Peyer's patch (tissue), 4 donors: ENCODE results near the gene STAT2. TPM values are rescaled to one million over a fixed set of nuclear protein-coding genes. Genes with fewer than 3 reads are reported as not detected.
A peak's percentile ranks its signal among the peaks of the same experiment; 100 is the strongest.

ENCODE experiments used
- DNase-seq, 3 donors: peaks; one replicate each; pipeline ENCODE4 v3.0.0-alpha.2; 2017 to 2019
- H3K27ac ChIP-seq, 4 donors: fragments of 200-600 bp; sonication (generic); one replicate each; pipeline ENCODE4 v1.5.1; 2016 to 2019
- H3K27me3 ChIP-seq, 2 donors: fragments of 200-600 bp; sonication (generic); one replicate each; pipeline ENCODE4 v1.5.1; 2019
- H3K36me3 ChIP-seq, 3 donors: fragments of 200-600 bp; sonication (generic); one replicate each; pipeline ENCODE4 v1.5.1; 2016 to 2019
- H3K4me1 ChIP-seq, 4 donors: fragments of 200-600 bp; sonication (generic); one replicate each; pipeline ENCODE4 v1.5.1; 2016 to 2019
- H3K4me3 ChIP-seq, 4 donors: fragments of 200-600 bp; sonication (generic); 1 replicate in 3 of 4; 2 replicates in 1 of 4; pipeline ENCODE4 v1.5.1; 2016 to 2019; ENCODE audit warnings: mild to moderate bottlenecking in 1 of 4
- H3K9me3 ChIP-seq, 4 donors: fragments of 200-600 bp; sonication (generic); one replicate each; pipeline ENCODE4 v1.5.1; 2016 to 2019; ENCODE audit warnings: mild to moderate bottlenecking in 1 of 4
- CTCF ChIP-seq, 6 experiments: fragments of 450-650 bp in 4 of 6; fragments of 200-600 bp in 2 of 6; sonication (generic) in 1 of 6; IDR thresholded peaks; one replicate each; pipeline ENCODE4 v1.5.1; 2017 to 2019; ENCODE audit warnings: antibody characterized with exemption in 6 of 6, mild to moderate bottlenecking in 3 of 6, moderate library complexity in 1 of 6
- POLR2A ChIP-seq, 2 donors: fragments of 450-650 bp; IDR thresholded peaks; one replicate each; pipeline ENCODE4 v1.5.1; 2017; ENCODE audit warnings: antibody characterized with exemption in 2 of 2, mild to moderate bottlenecking in 2 of 2, moderate library complexity in 2 of 2
- total RNA-seq, 4 donors: library from RNA; depleted of rRNA; stranded (reverse); fragments of >200 nt; gene quantifications; one replicate each; pipeline ENCODE4 v1.1.0, GENCODE V29; 2016

Gene STAT2
- total RNA-seq, 4 donors from 2014 or later = 100 to 355 (median 164) TPM

DNA sequence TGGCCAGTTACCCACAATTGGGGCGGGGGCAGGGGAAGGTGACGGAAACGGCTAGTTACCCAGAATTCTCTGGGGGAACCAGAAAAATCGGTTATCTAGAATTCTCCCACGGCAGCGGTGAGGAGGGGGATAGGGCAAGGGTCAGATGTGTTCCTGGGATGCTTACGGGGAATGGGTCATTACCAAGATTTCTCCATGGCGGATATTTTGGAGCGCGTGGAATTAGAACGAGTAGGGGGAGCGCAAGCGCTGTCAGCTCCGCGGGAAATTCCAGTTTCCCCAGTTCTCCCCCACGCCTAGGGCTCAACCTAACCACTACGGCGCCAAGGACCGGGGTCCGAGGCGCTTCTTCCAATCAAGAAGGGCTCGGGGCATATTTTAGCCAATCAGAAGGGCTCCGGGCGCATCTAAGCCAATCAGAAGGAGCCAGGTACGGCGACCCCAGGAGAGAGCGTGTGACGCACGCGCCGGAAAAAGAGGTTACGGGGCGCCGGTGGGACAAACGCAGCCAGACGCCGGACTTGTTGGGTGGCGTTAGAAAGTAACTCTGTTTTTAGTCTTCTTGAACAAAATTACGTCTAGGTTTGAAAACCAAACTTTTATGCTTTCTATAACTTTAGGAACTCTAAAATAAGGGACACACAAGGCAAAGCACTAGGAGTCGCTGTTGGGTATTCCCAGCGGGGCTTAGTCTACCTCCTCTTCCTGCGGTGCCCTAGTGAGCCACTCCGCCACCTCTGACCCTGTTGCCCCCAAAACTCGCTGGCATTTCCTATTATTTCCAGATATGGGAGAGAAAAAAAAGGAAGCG lies 26.0 kb downstream of the STAT2 start, which contains the start of gene PAN2:
Gene PAN2 (minus strand): TSS at position 322 of the 811 bp plus-strand sequence. CDS start 906 bp downstream, outside the sequence.
- Histone ChIP-seq H3K4me1 (peaks cover 0 to 7% (median 0%) of the 10 kb centered on the region in 4 donors), H3K27me3 (no peaks in the 10 kb centered on the region), H3K27ac (peak within 1 kb of the TSS; percentile 91 to 95 (median 94)), H3K4me3 (peak within 1 kb of the TSS; percentile 53 to 72 (median 66)), H3K9me3 (no peaks in the 10 kb centered on the region), H3K36me3 (no peaks in the 10 kb centered on the region)
- DNase-seq = peak; percentile 93 to 98 (median 93)
- peak; percentile 17 to 68 (median 63) for TF ChIP-seq CTCF (IDR thresholded peaks at IDR 0.05)
- peak; percentile 50 to 74 for TF ChIP-seq POLR2A (IDR thresholded peaks at IDR 0.05)

DNA sequence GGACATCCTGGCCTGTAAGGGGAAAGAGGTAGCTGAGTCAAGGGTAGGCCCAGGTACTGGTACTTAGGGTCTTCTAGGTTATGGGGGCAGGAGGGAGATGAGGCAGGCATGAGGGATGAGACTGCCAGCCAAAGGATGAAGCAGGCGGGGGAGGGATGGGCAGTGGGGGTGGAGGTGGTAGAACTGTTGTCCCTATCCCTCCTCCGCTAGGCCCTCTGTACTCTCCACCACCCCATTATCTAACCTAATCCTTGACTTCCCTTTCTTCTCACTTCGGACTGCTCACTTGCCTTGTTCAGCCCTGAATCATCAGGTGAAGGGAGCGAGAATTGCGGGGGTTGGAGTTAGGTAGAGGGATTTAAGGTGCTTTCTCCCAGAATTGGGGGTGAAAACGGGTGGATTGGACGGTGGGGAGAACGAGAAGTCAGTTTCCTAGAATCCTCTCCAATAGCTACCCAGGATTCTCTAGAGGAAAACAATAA lies 26.7 kb downstream of the STAT2 start:
- Histone ChIP-seq H3K27ac (peak overlapping the region; percentile 91 to 95 (median 94)), H3K4me1 (peaks cover 0 to 7% (median 0%) of the 10 kb centered on the region in 4 donors), H3K4me3 (peak overlapping the region; percentile 53 to 72 (median 66)), H3K36me3 (peaks cover 0 to 3% (median 0%) of the 10 kb centered on the region in 3 donors), H3K9me3 (no peaks in the 10 kb centered on the region), H3K27me3 (no peaks in the 10 kb centered on the region)
- DNase-seq = no peak
- TF ChIP-seq POLR2A (IDR thresholded peaks at IDR 0.05) = no peak

- H3K4me3 ChIP-seq = peak overlapping the region; percentile 53 to 72 (median 66)
- no peaks in the 10 kb centered on the region for H3K9me3 ChIP-seq
- TF ChIP-seq CTCF (IDR thresholded peaks at IDR 0.05) = no peak
- no peak for TF ChIP-seq POLR2A (IDR thresholded peaks at IDR 0.05)
- H3K27ac ChIP-seq = peak overlapping the region; percentile 91 to 95 (median 94)
- peaks cover 0 to 7% (median 0%) of the 10 kb centered on the region in 4 donors for H3K4me1 ChIP-seq
- H3K27me3 ChIP-seq = no peaks in the 10 kb centered on the region
- DNase-seq = peak in 1 of 3 donors; percentile 45
- H3K36me3 ChIP-seq = peaks cover 0 to 9% (median 0%) of the 10 kb centered on the region in 3 donors
These were observed 27.3 kb downstream of the STAT2 start for GRCh38 chr12:56332512-56333196.

GRCh38 chr12:56330936-56331490 lies 28.9 kb downstream of the STAT2 start:
- Histone ChIP-seq H3K27ac (peak overlapping the region in 2 of 4 donors; percentile 5 to 27), H3K27me3 (no peaks in the 10 kb centered on the region), H3K4me3 (no peak overlapping the region), H3K9me3 (no peaks in the 10 kb centered on the region), H3K36me3 (peaks cover 0 to 25% (median 0%) of the 10 kb centered on the region in 3 donors), H3K4me1 (peaks cover 0 to 7% (median 0%) of the 10 kb centered on the region in 4 donors)
- no peak for TF ChIP-seq POLR2A (IDR thresholded peaks at IDR 0.05)
- no peak for TF ChIP-seq CTCF (IDR thresholded peaks at IDR 0.05)
- no peak for DNase-seq

DNA sequence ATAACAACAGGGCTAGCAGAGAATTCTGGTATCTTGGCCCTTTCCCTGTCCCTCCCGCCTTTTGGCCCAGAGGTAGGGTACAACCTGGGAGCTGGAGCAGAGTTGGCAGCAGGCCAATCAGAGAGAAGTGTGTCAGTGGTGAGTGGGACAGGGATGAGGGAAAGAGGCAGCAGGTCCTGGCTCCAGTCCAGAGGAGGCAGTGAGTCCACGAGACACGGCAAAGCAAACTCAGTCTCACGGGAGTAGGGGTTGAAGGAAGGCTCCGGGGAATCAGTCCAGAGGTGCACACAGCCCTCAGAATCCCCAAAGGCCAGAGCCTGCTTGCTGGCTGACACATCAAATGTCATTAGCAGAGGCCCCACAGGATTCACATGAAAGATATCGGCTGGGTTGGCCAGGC lies 33.4 kb downstream of the STAT2 start:
- DNase-seq = peak in 1 of 3 donors; percentile 31
- TF ChIP-seq POLR2A (IDR thresholded peaks at IDR 0.05) (no peak), CTCF (IDR thresholded peaks at IDR 0.05) (no peak)
- Histone ChIP-seq H3K4me1 (no peaks in the 10 kb centered on the region), H3K27me3 (no peaks in the 10 kb centered on the region), H3K27ac (no peak overlapping the region), H3K36me3 (peaks cover 0 to 68% (median 0%) of the 10 kb centered on the region in 3 donors), H3K9me3 (no peaks in the 10 kb centered on the region), H3K4me3 (no peak overlapping the region)
